PC-9 (cell line): Measurements from ENCODE around the gene HHATL. TPM values are rescaled to one million over a fixed set of nuclear protein-coding genes. Genes with fewer than 3 reads are reported as not detected.

Source experiments
- BruUV-seq: library from RNA; stranded (reverse); fragments of 400-500 nt; replicated peaks from 2 replicates; lab custom pipeline; 2021; lab: Mats Ljungman, UMichigan
- CTCF ChIA-PET: fragments of 300-600 bp; sonication (Branson Sonifier 250); formaldehyde crosslinking; loops from one replicate; lab custom pipeline; 2022; ENCODE audit warnings: antibody characterized with exemption; lab: Charles Lee
- POLR2A ChIA-PET: fragments of 300-600 bp; sonication (Branson Sonifier 250); formaldehyde crosslinking; loops from one replicate; lab custom pipeline; 2022; ENCODE audit warnings: antibody characterized with exemption; ENCODE audit not compliant: unreplicated experiment; lab: Charles Lee
- DNase-seq, 2 experiments: peaks; one replicate each; pipeline versions ENCODE4 v3.0.0 to v3.0.0-alpha.2; 2015 to 2022; ENCODE audit warnings: mixed read lengths in 1 of 2
- H2AFZ ChIP-seq: fragments of 200-600 bp; sonication (generic); 2 replicates; pipeline ENCODE4 v1.8.1; 2017; ENCODE audit warnings: antibody characterized with exemption
- H3F3A ChIP-seq: fragments of 200-600 bp; sonication (generic); 2 replicates; pipeline ENCODE4 v1.8.1; 2017; ENCODE audit warnings: antibody characterized with exemption, mild to moderate bottlenecking, low read depth; ENCODE audit not compliant: insufficient read depth
- H3K27ac ChIP-seq: fragments of 200-600 bp; sonication (generic); 2 replicates; pipeline ENCODE4 v1.6.1; 2016; ENCODE audit warnings: mixed run types
- H3K27me3 ChIP-seq: fragments of 200-600 bp; sonication (generic); 2 replicates; pipeline ENCODE4 v1.6.1; 2016; ENCODE audit warnings: low read depth, mixed run types; ENCODE audit not compliant: insufficient read depth
- H3K36me3 ChIP-seq: fragments of 200-600 bp; sonication (generic); 2 replicates; pipeline ENCODE4 v1.6.1; 2016; ENCODE audit warnings: low read depth, mixed run types
- H3K4me1 ChIP-seq: fragments of 200-600 bp; sonication (generic); replicated peaks from 2 replicates; pipeline ENCODE4 v1.6.1; 2016; ENCODE audit warnings: mixed run types; ENCODE audit not compliant: insufficient read depth
- H3K4me2 ChIP-seq: fragments of 200-600 bp; sonication (generic); 2 replicates; pipeline ENCODE4 v1.6.1; 2017; ENCODE audit warnings: mixed run types
- H3K4me3 ChIP-seq: fragments of 200-600 bp; sonication (generic); 2 replicates; pipeline ENCODE4 v1.6.1; 2016; ENCODE audit warnings: mixed run types
- H3K79me2 ChIP-seq: fragments of 200-600 bp; sonication (generic); 2 replicates; pipeline ENCODE4 v1.6.1; 2017; ENCODE audit warnings: low read depth, mixed run types
- H3K9me2 ChIP-seq: fragments of 200-600 bp; sonication (generic); 2 replicates; pipeline ENCODE4 v1.8.1; 2017; ENCODE audit warnings: mild to moderate bottlenecking; ENCODE audit not compliant: insufficient read depth
- H3K9me3 ChIP-seq: fragments of 200-600 bp; sonication (generic); 2 replicates; pipeline ENCODE4 v1.8.1; 2016; ENCODE audit warnings: low read depth; ENCODE audit not compliant: insufficient read depth
- H4K20me1 ChIP-seq: fragments of 200-600 bp; sonication (generic); 2 replicates; pipeline ENCODE4 v1.8.1; 2017; ENCODE audit not compliant: insufficient read depth
- CTCF ChIP-seq: fragments of 200-600 bp; sonication (generic); conservative IDR thresholded peaks from 2 replicates; pipeline ENCODE4 v1.6.1; 2017; ENCODE audit warnings: mixed run types, antibody characterized with exemption, mild to moderate bottlenecking, moderate library complexity
- EZH2 ChIP-seq: fragments of 200-600 bp; sonication (generic); IDR thresholded peaks from 2 replicates; pipeline ENCODE4 v1.8.0; 2017; ENCODE audit warnings: antibody characterized with exemption, low read depth
- intact Hi-C: fragments of 100-400 bp; cut with micrococcal nuclease; formaldehyde crosslinking; loops from one replicate; pipeline ENCODE4 v1.10.0; 2022; ENCODE audit not compliant: unreplicated experiment
- total RNA-seq: library from RNA; stranded (reverse); gene quantifications from 2 replicates; pipeline ENCODE4 v1.2.3, GENCODE V29; 2021

The HHATL gene
- total RNA-seq, 1 experiment from 2014 or later, result not detected

- H3K36me3 ChIP-seq, result no peaks in the 10 kb centered on the region
- intact Hi-C loops, result no loop called here
- H4K20me1 ChIP-seq, result no peaks in the 10 kb centered on the region
- H3K9me2 ChIP-seq, result no peaks in the 10 kb centered on the region
- POLR2A ChIA-PET, result no interaction called here
- no peaks in the 10 kb centered on the region for H3K9me3 ChIP-seq
- no peaks in the 10 kb centered on the region for H3F3A ChIP-seq
- CTCF ChIA-PET, result no interaction called here
- H3K79me2 ChIP-seq, result no peaks in the 10 kb centered on the region
- no peak for TF ChIP-seq EZH2
- no peak for TF ChIP-seq CTCF
- 0 out of 2 replicates have a peak, but pooled peaks cover 6% of the 10 kb centered on the region for H3K27me3 ChIP-seq
- BruUV-seq, result no TSS peak
- H3K4me1 ChIP-seq, result peaks cover 15% of the 10 kb centered on the region
- H2AFZ ChIP-seq, result no peak overlapping the region
- no peak overlapping the region for H3K4me2 ChIP-seq
- no peak overlapping the region for H3K27ac ChIP-seq
- H3K4me3 ChIP-seq, result no peak overlapping the region
- DNase-seq, result no peak
Observed at GRCh38 chr3:42686832-42687650, 15.6 kb downstream of the HHATL start.

GRCh38 chr3:42685891-42686820 lies 16.4 kb downstream of the HHATL start:
- POLR2A ChIA-PET, result no interaction called here
- no peaks in the 10 kb centered on the region for H3K9me2 ChIP-seq
- no peaks in the 10 kb centered on the region for H4K20me1 ChIP-seq
- H3K9me3 ChIP-seq, result no peaks in the 10 kb centered on the region
- no peak overlapping the region for H2AFZ ChIP-seq
- H3K27ac ChIP-seq, result no peak overlapping the region
- intact Hi-C loops, result no loop called here
- H3K4me1 ChIP-seq, result peaks cover 15% of the 10 kb centered on the region
- CTCF ChIA-PET, result no interaction called here
- H3F3A ChIP-seq, result no peaks in the 10 kb centered on the region
- no peaks in the 10 kb centered on the region for H3K36me3 ChIP-seq
- BruUV-seq, result no TSS peak
- no peak overlapping the region for H3K4me3 ChIP-seq
- no peak for TF ChIP-seq EZH2
- no peak for TF ChIP-seq CTCF
- H3K27me3 ChIP-seq, result 0 out of 2 replicates have a peak, but pooled peaks cover 6% of the 10 kb centered on the region
- no peak for DNase-seq
- no peaks in the 10 kb centered on the region for H3K79me2 ChIP-seq
- H3K4me2 ChIP-seq, result no peak overlapping the region

GRCh38 chr3:42685363-42685881 lies 17.2 kb downstream of the HHATL start, which contains the start of gene KLHL40:
TSS of gene KLHL40 (plus strand) at chr3:42685537. CDS start at chr3:42685619, 82 bp downstream.
- BruUV-seq, result no TSS peak
- DNase-seq, result no peak
- Histone ChIP-seq H3K27me3 (0 out of 2 replicates have a peak, but pooled peaks cover 2% of the 10 kb centered on the region), H3F3A (no peaks in the 10 kb centered on the region), H4K20me1 (no peaks in the 10 kb centered on the region), H3K4me1 (peaks cover 19% of the 10 kb centered on the region), H3K9me2 (no peaks in the 10 kb centered on the region), H2AFZ (no peak within 1 kb of the TSS), H3K9me3 (no peaks in the 10 kb centered on the region), H3K4me3 (no peak within 1 kb of the TSS), H3K36me3 (no peaks in the 10 kb centered on the region), H3K27ac (0 out of 2 replicates have a peak within 1 kb of the TSS, but pooled peaks have one; percentile 12), H3K4me2 (peak within 1 kb of the TSS; percentile 13; the same call in 1 of the 2 replicates), H3K79me2 (no peaks in the 10 kb centered on the region)
- TF ChIP-seq EZH2, result no peak
- TF ChIP-seq CTCF, result no peak
- intact Hi-C loops, result no loop called here
- POLR2A ChIA-PET, result no interaction called here
- CTCF ChIA-PET, result no interaction called here
